HEK293 (cell line): ENCODE data around the gene SLC39A11.

ENCODE experiments used
- CTCF ChIP-seq: fragments of 450-650 bp; formaldehyde crosslinking; IDR thresholded peaks from 2 replicates; pipeline ENCODE4 v1.5.1; 2016; ENCODE audit warnings: missing biosample characterization, missing genetic modification characterization
- KLF16 ChIP-seq: fragments of 450-650 bp; formaldehyde crosslinking; IDR thresholded peaks from 2 replicates; pipeline ENCODE4 v1.5.1; 2017; ENCODE audit warnings: missing biosample characterization, missing genetic modification characterization
- PRDM1 ChIP-seq: fragments of 450-650 bp; formaldehyde crosslinking; IDR thresholded peaks from 2 replicates; pipeline ENCODE4; 2016; ENCODE audit warnings: missing biosample characterization, missing genetic modification characterization
- REST ChIP-seq: fragments of 450-650 bp; formaldehyde crosslinking; IDR thresholded peaks from 2 replicates; pipeline ENCODE4 v1.5.1; 2016; ENCODE audit warnings: missing biosample characterization, missing genetic modification characterization
- ZFP41 ChIP-seq: fragments of 450-650 bp; formaldehyde crosslinking; IDR thresholded peaks from 2 replicates; pipeline ENCODE4 v1.5.1; 2016; ENCODE audit warnings: missing biosample characterization, missing genetic modification characterization, borderline replicate concordance
- ZNF10 ChIP-seq: fragments of 450-650 bp; formaldehyde crosslinking; IDR thresholded peaks from 2 replicates; pipeline ENCODE4 v1.5.1; 2017; ENCODE audit warnings: missing biosample characterization, missing genetic modification characterization
- ZNF16 ChIP-seq: fragments of 450-650 bp; formaldehyde crosslinking; IDR thresholded peaks from 2 replicates; pipeline ENCODE4 v1.5.1; 2016; ENCODE audit warnings: low read depth, missing biosample characterization, missing genetic modification characterization
- ZNF362 ChIP-seq: fragments of 450-650 bp; formaldehyde crosslinking; IDR thresholded peaks from 2 replicates; pipeline ENCODE4 v1.5.1; 2016; ENCODE audit warnings: missing biosample characterization, missing genetic modification characterization
- ZNF391 ChIP-seq: fragments of 450-650 bp; formaldehyde crosslinking; IDR thresholded peaks from 2 replicates; pipeline ENCODE4 v1.5.1; 2016; ENCODE audit warnings: low read depth, missing biosample characterization, missing genetic modification characterization, borderline replicate concordance
- ZNF558 ChIP-seq: fragments of 450-650 bp; formaldehyde crosslinking; IDR thresholded peaks from 2 replicates; pipeline ENCODE4 v1.5.1; 2016; ENCODE audit warnings: missing biosample characterization, missing genetic modification characterization
- ZNF561 ChIP-seq: fragments of 450-650 bp; IDR thresholded peaks from 2 replicates; pipeline ENCODE4 v1.5.1; 2018; ENCODE audit warnings: missing biosample characterization, missing genetic modification characterization, borderline replicate concordance

GRCh38 chr17:73135766-73136165 lies 43.3 kb upstream of the SLC39A11 start:
- TF ChIP-seq CTCF (tag by site-specific recombination), result no peak
- TF ChIP-seq ZNF10 (tag by site-specific recombination), result no peak
- TF ChIP-seq ZNF561, result no peak
- TF ChIP-seq PRDM1 (tag by site-specific recombination), result no peak
- TF ChIP-seq ZNF362 (tag by site-specific recombination), result no peak
- TF ChIP-seq KLF16 (tag by site-specific recombination), result no peak
- TF ChIP-seq REST (tag by site-specific recombination), result no peak
- TF ChIP-seq ZNF391 (tag by site-specific recombination), result no peak
- TF ChIP-seq ZFP41 (tag by site-specific recombination), result no peak
- no peak for TF ChIP-seq ZNF558 (tag by site-specific recombination)
- no peak for TF ChIP-seq ZNF16
